Left ventricle myocardium inferior (tissue), 1 donor: ENCODE measurements around the gene LRBA. TPM values are rescaled to one million over a fixed set of nuclear protein-coding genes. Genes with fewer than 3 reads are reported as not detected.

Experiments
- DNase-seq: peaks from one replicate; pipeline ENCODE4 v3.0.0-alpha.2; 2020
- H3K27ac ChIP-seq: fragments of 200-600 bp; replicated peaks from 2 replicates; pipeline ENCODE4 v1.8.0; 2021
- H3K27me3 ChIP-seq: fragments of 200-600 bp; 2 replicates; pipeline ENCODE4 v1.8.0; 2021; ENCODE audit warnings: low read depth
- H3K36me3 ChIP-seq: fragments of 200-600 bp; 2 replicates; pipeline ENCODE4 v1.8.0; 2021
- H3K4me1 ChIP-seq: fragments of 200-600 bp; 2 replicates; pipeline ENCODE4 v1.8.0; 2021
- H3K4me3 ChIP-seq: fragments of 200-600 bp; 2 replicates; pipeline ENCODE4 v1.8.0; 2021; ENCODE audit warnings: mild to moderate bottlenecking, moderate library complexity
- H3K9me3 ChIP-seq: fragments of 200-600 bp; replicated peaks from 2 replicates; pipeline ENCODE4 v1.8.0; 2021
- intact Hi-C: fragments of 100-400 bp; cut with micrococcal nuclease; formaldehyde crosslinking; loops from one replicate; pipeline ENCODE4 v1.11.0; 2022
- total RNA-seq: library from RNA; stranded (reverse); fragmentation: NEBNext Ultra II Directional; extraction: Animal tissue kit (Norgen Biotek cat#: 25700); gene quantifications from one replicate; pipeline ENCODE4 v1.2.1, GENCODE V29; 2021
- TF ChIP-seq, protein P1 (sequence below): fragments of 200-600 bp; IDR thresholded peaks from 2 replicates; pipeline ENCODE4 v1.8.0; 2021; ENCODE audit warnings: antibody characterized with exemption, mild to moderate bottlenecking, borderline replicate concordance
- donor health status: DM: no; HTN: yes; CAD: no; lungs with severe emphysema.

Gene LRBA
- total RNA-seq, 1 donor from 2014 or later, result 19.1 TPM

DNA sequence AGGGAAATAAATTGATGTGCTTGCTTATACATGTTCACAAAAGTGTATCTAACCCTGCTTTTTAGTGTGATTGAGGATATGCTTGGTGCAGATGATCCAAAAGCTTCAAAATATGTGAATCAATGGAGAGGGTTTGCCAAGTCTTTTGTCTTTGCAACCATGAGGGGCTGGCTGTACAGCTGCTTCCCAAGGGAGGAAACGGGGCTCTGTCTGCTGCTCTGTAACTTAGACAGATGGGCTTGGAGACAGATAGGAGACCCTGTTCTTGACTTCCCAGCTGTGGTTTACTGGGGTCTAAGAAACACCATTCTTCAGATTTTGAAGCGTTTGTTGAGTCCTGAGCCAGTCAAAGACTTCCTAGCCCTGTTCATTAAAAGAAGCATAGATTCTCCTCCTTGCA lies 784.5 kb downstream of the LRBA start:
- intact Hi-C loops, result no loop called here
- no peaks in the 10 kb centered on the region for H3K9me3 ChIP-seq
- peaks cover 52% of the 10 kb centered on the region for H3K4me1 ChIP-seq
- no peak for DNase-seq
- no peaks in the 10 kb centered on the region for H3K27me3 ChIP-seq
- no peak overlapping the region for H3K27ac ChIP-seq
- TF ChIP-seq, protein P1, sequence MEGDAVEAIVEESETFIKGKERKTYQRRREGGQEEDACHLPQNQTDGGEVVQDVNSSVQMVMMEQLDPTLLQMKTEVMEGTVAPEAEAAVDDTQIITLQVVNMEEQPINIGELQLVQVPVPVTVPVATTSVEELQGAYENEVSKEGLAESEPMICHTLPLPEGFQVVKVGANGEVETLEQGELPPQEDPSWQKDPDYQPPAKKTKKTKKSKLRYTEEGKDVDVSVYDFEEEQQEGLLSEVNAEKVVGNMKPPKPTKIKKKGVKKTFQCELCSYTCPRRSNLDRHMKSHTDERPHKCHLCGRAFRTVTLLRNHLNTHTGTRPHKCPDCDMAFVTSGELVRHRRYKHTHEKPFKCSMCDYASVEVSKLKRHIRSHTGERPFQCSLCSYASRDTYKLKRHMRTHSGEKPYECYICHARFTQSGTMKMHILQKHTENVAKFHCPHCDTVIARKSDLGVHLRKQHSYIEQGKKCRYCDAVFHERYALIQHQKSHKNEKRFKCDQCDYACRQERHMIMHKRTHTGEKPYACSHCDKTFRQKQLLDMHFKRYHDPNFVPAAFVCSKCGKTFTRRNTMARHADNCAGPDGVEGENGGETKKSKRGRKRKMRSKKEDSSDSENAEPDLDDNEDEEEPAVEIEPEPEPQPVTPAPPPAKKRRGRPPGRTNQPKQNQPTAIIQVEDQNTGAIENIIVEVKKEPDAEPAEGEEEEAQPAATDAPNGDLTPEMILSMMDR, result no peak
- no peak overlapping the region for H3K4me3 ChIP-seq
- H3K36me3 ChIP-seq, result peaks cover 25% of the 10 kb centered on the region

DNA sequence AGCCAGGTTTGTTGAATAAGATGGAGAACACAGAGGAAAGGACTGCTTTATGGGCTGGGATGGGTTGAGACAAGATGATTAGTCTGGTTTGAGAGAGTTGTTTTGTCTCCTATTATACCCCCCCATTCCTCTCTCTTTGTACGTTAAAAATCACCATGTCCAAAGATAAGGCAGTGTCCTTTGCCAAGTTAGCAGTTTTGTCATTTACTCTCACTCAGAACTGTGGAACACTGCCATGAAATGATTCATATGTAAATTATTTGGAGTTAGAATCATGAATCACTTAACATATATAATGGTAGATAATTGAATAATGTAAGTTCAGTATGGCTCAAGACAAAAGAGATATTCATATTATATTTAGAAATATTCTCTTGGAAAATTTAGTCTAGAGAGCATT lies 785.6 kb downstream of the LRBA start:
- Histone ChIP-seq H3K27ac (no peak overlapping the region), H3K27me3 (no peaks in the 10 kb centered on the region), H3K4me3 (no peak overlapping the region), H3K36me3 (peaks cover 19% of the 10 kb centered on the region), H3K4me1 (peaks cover 60% of the 10 kb centered on the region), H3K9me3 (no peaks in the 10 kb centered on the region)
- no peak for DNase-seq
- TF ChIP-seq, protein P1, result no peak
- intact Hi-C loops, result no loop called here

DNA sequence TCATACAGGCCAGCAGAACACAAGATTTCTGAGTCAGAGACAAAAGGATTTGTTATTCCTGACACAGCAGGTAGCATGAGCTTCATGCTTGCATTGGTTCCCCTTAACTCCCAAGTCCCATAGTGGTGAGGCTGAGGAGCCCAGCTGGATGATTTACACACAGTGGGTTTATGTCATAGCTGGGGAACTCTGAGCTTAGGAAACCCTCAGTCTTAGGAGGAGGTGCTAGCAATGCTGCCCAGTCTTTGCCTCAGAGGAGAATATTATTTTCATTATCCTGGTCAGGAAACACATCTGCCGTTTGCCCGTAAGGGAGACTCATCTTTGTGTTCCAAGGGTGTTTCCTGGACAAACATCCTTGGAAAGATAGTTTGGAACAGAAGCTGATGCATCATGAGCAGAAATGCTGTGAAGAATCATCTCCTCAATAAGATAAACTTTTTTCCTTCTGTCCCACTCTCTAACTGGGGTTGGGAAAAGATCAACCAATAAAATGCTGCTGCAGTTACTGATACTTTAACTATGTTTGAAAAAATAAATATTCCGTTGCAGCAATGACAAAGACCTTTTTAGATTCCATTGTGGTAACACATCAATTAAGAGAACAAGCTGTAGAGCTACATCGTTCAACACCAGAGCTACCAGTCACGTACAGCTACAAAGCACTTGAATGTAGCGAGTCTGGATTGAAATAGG lies 790.0 kb downstream of the LRBA start:
- Histone ChIP-seq H3K36me3 (no peaks in the 10 kb centered on the region), H3K4me1 (peaks cover 44% of the 10 kb centered on the region), H3K4me3 (no peak overlapping the region), H3K27me3 (no peaks in the 10 kb centered on the region), H3K27ac (peak overlapping the region; percentile 47), H3K9me3 (no peaks in the 10 kb centered on the region)
- TF ChIP-seq, protein P1, result no peak
- no peak for DNase-seq
- intact Hi-C loops, result no loop called here

DNA sequence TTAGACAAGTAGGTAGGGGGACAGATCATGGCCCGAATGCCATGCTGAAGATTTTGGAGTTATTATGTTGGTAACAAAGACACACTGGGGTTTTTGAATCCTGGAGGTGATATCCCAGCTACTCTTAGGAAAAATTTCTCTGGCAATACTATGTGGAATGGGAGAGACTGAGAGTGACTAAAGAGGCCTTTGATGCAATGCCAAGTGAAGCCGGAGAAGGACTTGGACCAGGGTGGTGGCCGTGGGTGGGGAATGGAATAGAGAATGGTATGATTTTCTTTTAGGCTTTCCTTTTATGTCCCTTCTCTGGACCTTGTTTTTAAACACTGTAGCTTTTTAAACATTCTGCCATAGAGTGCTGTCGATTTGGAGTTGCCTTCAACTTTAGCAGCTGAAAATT lies 795.2 kb downstream of the LRBA start:
- intact Hi-C loops, result no loop called here
- TF ChIP-seq, protein P1, result no peak
- Histone ChIP-seq H3K36me3 (no peaks in the 10 kb centered on the region), H3K27ac (no peak overlapping the region), H3K27me3 (no peaks in the 10 kb centered on the region), H3K4me1 (peaks cover 30% of the 10 kb centered on the region), H3K9me3 (no peaks in the 10 kb centered on the region), H3K4me3 (no peak overlapping the region)
- no peak for DNase-seq

DNA sequence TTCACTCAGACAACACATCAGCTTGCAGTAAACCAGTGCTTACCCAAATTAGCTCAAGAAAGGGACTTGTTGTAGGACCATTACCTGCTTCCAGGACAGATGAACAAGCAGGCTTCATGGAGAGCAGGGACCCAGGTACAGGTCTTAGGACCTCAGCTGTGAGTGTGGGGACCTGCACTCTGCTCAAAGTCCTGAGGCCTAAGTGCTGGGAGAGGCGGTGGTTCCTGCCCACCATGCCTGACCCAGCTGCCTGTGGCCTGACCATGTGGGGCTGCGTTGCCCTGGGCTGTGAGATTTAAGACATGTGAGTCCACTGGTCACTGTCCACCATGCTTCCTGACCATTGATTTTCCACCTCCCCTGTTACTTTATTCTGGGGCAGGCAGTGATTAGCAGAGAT lies 796.6 kb downstream of the LRBA start:
- Histone ChIP-seq H3K27me3 (no peaks in the 10 kb centered on the region), H3K9me3 (no peaks in the 10 kb centered on the region), H3K4me1 (peaks cover 25% of the 10 kb centered on the region), H3K27ac (no peak overlapping the region), H3K36me3 (no peaks in the 10 kb centered on the region), H3K4me3 (no peak overlapping the region)
- intact Hi-C loops, result no loop called here
- DNase-seq, result no peak
- TF ChIP-seq, protein P1, result no peak
